ENCODE results near the gene MYOF.
"Not testable (repeated sequence)": the region's sequence is repeated elsewhere in the genome, so short reads cannot be mapped to it uniquely, and the experiment has no call there.

Gene MYOF

DNA sequence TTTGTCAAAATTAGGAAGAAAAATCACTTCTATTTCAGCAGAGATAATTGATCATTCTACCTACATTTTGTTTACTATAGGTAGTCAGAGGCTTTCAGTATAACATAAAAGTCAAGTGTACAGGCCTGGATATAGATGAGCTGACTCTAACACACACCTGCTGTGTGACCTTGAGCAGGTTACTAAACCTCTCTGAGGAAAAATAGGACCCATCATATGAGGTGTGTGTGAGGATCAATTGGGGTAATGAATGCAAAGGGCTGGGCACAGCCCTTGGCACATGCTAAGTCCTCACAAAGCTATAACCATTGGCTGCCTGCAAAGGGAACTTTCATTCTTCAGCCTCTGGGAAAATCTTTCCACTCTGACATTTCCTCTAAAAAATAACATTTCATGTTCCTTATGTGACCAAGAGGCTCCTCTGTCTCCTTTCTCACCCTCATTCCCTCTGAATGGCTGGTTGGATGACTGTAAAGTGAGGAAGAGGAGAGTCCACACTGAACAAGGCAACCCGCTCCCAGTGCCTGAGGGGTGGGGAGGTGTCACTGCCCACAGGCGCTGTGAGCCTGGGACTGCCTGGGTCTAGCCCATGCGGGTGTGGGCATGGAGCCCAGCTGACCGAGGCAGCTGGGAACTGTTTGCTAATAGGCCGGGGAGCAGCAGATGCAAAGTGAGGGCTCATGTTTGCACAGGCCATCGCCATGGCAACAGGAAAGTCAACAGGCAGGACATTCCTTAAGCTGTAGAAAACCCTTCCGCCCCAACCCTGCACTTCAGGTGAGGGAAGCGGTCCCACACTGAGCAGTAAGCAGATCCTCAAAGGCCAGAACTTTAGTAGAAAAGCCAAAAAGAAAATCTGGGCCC, 36.8 kb downstream of the MYOF start:
- peak; percentile 82 to 100 for DNase-seq (ENCODE audit: low read depth in 1 of 2, low spot score in 1 of 2)
- peak; percentile 53 for TF ChIP-seq JUND (IDR thresholded peaks at IDR 0.05; ENCODE audit: low read depth)
- in situ Hi-C loops (cut with HindIII; ENCODE audit: low pct_unique_long_range_greater_than_20kb, low sequenced_read_pairs): no loop called here

DNA sequence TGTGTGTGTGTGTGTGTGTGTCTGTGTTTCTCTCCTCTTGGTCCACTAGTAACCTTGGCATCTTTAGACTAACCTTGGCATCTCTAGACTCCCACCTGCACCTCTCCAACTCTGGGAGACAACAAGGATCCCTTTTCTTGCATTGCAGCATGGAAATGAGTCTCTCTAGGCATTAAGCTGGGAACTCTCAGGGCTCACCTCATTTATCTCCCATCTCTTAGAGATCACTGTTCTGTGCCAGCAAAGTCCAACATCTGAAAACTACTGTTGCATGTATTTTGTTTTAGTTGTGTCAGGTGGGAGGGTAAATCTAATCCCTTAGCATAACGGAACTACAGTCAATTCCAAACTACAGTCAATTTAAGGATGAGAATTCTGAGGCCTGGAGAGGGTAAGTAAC, 38.7 kb downstream of the MYOF start:
- no peak for DNase-seq (ENCODE audit: low read depth in 1 of 2, low spot score in 1 of 2)
- in situ Hi-C loops (cut with HindIII; ENCODE audit: low pct_unique_long_range_greater_than_20kb, low sequenced_read_pairs): no loop called here
- TF ChIP-seq JUND (IDR thresholded peaks at IDR 0.05; ENCODE audit: low read depth): no peak

DNA sequence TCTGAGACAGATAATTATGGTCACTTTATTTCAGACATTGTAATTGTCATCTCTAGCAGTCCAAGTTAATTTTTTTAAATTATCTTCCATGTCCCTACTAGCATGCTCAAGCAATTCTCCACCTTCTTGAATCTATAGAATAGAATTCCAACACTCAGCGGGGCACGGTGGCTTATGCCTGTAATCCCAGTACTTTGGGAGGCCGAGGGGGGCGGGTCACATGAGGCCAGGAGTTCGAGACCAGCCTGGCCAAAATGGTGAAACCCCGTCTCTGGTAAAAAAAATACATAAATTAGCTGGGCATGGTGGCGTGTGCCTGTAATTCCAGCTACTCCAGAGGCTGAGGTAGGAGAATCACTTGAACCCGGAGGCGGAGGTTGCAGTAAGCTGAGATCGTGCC, 39.4 kb downstream of the MYOF start:
- in situ Hi-C loops (cut with HindIII; ENCODE audit: low pct_unique_long_range_greater_than_20kb, low sequenced_read_pairs); DNase-seq (ENCODE audit: low read depth in 1 of 2, low spot score in 1 of 2): not testable (repeated sequence)

DNA sequence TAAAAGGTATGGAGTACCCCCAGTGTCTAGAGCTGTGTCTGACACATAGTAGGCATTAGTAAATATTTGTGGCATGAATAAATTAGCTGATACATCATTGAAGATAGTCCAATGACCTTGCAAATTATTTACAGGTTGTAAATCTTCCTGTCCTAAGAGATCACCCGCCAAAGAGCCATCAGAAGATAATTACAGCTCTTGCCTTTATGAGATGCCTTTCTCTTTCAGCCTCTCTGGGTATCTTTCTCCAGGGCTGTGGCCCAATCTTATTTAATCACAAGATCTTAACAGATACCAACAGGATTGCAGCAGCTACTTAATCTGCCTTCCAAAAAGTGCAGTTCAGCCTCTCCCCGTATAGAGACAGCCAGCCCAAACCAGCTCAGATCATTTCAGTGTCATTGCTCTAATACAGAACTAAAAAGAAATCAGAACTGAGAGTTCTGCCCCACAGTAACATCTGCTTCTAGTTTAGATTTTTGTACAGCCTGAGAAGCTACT, 41.5 kb downstream of the MYOF start:
- TF ChIP-seq JUND (IDR thresholded peaks at IDR 0.05; ENCODE audit: low read depth): no peak
- DNase-seq (ENCODE audit: low read depth in 1 of 2, low spot score in 1 of 2): no peak
- in situ Hi-C loops (cut with HindIII; ENCODE audit: low pct_unique_long_range_greater_than_20kb, low sequenced_read_pairs): no loop called here

DNA sequence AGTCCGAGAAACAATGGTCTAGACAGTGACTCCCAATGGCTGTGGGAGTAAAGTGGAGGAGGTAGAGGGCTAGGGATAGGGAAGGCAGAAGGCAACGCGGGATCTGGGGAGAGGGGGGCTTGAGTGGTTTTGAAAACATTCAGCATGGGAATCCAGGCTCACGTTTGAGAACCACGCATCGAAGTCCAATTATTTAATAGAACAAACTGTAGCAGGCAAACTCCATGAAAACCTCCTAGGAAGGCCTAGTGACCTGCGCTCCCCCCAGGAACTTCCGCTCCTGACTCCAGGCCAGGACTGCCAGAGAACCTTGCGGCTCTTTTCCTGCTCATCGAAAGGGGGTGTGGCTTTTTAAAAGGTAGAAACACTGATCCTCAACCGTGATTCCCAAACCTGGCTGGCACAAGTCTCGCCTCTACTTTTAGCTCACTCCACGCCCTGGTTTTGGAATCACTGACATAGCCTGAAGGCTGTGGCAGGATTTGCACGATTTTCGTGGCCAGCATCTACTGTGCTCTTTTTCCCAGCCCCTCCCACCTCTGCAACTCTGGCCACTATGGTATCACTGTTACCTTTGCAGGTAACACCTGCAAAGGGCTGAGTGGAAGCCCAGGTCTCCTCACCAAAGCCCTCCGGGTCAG, 43.4 kb downstream of the MYOF start:
- in situ Hi-C loops (cut with HindIII; ENCODE audit: low pct_unique_long_range_greater_than_20kb, low sequenced_read_pairs): no loop called here
- TF ChIP-seq JUND (IDR thresholded peaks at IDR 0.05; ENCODE audit: low read depth): peak; percentile 63
- DNase-seq (ENCODE audit: low read depth in 1 of 2, low spot score in 1 of 2): peak; percentile 63 to 99

DNA sequence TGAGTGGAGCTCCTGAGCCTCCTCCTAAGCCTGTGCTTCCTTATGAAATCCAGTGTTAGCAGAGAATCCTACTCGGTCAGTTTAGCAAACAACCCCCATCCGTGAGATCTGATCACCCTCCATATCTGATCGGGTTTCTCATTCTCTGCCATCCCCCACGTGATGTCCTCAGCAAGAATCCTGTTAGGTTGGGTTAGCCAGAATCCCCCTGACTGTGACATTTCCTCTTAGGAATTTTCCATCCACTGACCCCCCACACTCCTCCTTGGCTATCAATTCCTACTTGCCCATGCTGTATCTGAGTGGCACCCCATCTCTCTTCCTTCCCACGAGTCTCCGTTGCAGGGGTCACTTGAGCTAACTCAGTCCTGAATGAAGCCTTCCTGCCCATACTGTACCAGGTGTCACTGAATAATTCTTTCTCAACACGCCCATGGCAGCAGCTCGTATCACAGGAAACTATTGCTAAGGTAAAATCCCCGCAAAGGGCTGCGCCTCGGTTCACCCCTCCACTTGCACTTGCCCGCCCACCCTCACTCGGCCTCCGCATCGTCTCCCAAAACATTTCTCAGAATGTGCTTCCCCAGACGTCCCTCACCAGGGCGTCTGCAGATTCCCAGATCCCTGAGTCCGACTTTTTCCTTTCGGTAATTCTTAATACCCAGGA, 44.1 kb downstream of the MYOF start:
- TF ChIP-seq JUND (IDR thresholded peaks at IDR 0.05; ENCODE audit: low read depth): peak; percentile 71; the same call in 1 of the 2 replicates
- in situ Hi-C loops (cut with HindIII; ENCODE audit: low pct_unique_long_range_greater_than_20kb, low sequenced_read_pairs): no loop called here
- peak in 1 of 2 experiments; percentile 94 for DNase-seq (ENCODE audit: low read depth in 1 of 2, low spot score in 1 of 2)

DNA sequence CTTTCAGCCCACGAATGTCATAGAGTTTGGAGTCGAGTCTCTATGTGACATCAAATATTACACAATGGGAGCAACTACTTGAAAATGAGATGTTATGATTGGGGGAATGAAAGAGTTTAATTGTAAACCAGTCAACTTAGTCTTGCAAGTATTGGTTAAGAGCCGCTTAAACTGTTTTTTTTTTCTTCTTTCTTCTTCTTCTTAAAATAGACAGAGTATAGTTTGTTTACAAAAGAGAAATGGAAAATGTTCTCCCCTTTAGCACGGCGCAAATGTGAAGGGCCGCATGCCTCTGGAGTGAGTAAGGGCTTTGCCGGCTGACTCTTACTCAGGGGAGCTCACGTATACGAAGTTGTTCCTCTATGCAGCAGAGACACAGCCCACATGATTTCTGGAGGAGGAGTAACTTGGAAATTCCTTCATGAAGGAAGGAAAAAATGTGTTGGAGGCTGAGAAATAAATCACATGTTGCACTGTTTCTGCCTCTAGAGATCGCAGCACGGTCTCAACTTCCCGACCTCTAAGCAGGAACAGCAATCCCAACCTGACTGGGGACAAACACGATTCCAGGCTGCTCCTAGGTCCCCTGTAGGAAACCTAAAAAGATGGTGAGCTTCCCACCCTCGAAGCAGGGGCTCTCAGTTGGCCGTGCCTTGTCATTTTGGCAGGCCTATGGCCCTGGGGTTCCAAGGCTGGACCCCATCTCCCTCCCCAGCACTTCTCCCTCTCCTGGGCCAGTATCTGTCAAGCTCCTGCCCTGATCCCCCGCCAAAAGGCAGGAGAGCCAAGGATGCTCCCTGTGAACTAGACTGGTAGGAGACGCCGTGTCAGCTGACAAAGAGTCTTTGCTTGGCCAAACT, 44.8 kb downstream of the MYOF start:
- peak; percentile 73; the same call in 1 of the 2 replicates for TF ChIP-seq JUND (IDR thresholded peaks at IDR 0.05; ENCODE audit: low read depth)
- in situ Hi-C loops (cut with HindIII; ENCODE audit: low pct_unique_long_range_greater_than_20kb, low sequenced_read_pairs): no loop called here
- peak; percentile 47 to 93 for DNase-seq (ENCODE audit: low read depth in 1 of 2, low spot score in 1 of 2)

DNA sequence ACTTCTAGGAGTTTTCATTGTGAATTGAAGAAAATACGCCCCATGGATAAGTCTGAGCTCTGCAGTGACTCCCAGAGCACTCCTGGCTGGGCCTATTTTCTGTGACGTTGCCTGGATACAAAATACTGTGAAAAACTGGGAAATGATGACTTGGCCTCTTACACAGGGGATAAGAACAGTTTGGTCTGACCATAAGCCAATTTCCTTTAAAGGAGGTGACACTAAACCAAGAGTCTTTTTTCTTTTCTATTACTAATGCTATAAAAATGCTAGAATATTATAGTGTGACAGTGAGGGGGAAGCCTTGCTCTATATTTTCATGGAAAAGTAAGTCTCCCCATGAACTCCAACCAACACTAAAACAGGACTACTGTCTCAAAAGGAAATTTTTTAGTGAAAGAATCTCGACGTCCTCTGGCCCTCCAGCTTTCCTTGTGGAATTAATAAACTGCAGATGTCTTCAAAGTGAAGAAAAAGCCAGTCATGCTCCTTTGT, 45.5 kb downstream of the MYOF start:
- in situ Hi-C loops (cut with HindIII; ENCODE audit: low pct_unique_long_range_greater_than_20kb, low sequenced_read_pairs): no loop called here
- DNase-seq (ENCODE audit: low read depth in 1 of 2, low spot score in 1 of 2): no peak
- TF ChIP-seq JUND (IDR thresholded peaks at IDR 0.05; ENCODE audit: low read depth): no peak

DNA sequence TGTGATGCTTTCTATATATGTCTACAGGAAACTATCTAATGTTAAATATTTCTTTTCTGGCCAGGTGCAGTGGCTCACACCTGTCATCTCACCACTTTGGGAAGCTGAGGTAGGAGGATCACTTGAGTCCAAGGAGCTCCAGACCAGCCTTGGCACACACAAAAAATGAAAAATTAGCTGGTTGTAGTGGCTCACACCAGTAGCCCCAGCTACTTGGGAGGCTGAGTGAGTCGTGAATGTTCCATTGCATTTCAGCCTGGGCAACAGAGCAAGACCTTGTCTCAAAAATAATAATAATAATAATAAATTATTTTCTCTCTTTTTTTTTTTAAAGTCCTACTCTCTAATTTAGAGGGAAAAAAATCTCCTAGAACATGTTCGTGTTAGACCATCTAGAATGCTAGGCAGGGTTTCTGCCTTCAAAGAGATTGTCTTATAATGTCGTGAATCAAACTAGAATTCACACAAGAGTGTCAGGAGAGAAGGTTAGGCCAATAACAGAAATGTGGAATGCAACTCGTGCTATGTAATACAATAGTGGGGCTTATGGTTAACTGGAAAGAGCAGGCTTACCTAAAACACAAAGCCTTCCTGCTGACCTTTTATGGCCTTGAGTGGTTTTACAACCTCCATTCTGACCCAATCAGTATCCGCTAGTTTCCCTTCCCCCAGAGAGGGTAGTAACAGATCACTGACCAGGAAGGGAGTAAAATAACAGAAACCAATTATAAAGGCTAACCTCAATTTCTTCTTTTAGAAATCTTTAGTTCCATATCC, 46.3 kb downstream of the MYOF start:
- TF ChIP-seq JUND (IDR thresholded peaks at IDR 0.05; ENCODE audit: low read depth): no peak
- in situ Hi-C loops (cut with HindIII; ENCODE audit: low pct_unique_long_range_greater_than_20kb, low sequenced_read_pairs): no loop called here
- peak in 1 of 2 experiments; percentile 57 for DNase-seq (ENCODE audit: low read depth in 1 of 2, low spot score in 1 of 2)

DNA sequence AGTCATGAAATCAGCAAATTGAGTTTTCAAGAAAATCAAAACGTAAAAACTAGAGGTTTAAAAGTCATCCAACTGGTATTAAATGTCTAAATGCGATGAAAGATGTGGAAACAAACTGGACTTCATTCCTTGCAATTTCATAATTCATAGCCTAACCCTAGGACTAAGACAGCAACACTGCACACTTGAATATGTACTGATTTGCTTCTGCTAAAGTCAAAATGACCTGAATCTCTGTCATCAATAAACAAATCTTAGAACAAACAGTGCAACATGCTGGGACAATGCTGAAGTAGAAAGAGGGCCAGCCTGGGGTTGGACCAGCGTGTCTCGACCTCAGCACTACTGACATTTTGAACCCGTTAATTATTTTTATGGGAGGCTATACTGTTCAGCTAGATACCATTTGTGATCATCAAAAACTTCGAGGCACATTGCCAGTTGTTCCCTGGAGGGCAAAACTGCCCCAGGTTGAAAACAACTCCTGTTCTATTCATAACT, 47.1 kb downstream of the MYOF start:
- in situ Hi-C loops (cut with HindIII; ENCODE audit: low pct_unique_long_range_greater_than_20kb, low sequenced_read_pairs): no loop called here
- DNase-seq (ENCODE audit: low read depth in 1 of 2, low spot score in 1 of 2): peak; percentile 37 to 99
- peak; percentile 98 for TF ChIP-seq JUND (IDR thresholded peaks at IDR 0.05; ENCODE audit: low read depth)

DNA sequence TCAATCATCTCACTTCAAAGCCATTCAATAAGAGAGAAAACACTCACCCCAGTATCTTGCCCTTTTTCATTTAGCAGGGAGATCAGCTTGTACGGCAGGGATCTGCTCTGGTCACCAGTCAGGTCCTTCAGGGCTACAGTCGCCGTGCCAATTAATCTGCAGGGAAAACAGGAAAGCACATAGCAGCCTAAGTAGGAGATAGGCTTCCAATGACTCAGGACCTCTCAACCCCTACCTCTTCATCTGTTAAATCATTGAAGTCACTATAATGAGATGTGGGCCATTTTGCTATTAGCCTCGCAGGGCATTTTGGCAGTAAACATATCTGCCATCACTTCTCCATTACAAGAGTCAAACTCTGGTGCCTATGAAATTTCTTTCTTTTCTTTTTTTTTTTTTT, 50.8 kb downstream of the MYOF start:
- no peak for TF ChIP-seq JUND (IDR thresholded peaks at IDR 0.05; ENCODE audit: low read depth)
- in situ Hi-C loops (cut with HindIII; ENCODE audit: low pct_unique_long_range_greater_than_20kb, low sequenced_read_pairs): no loop called here
- DNase-seq (ENCODE audit: low read depth in 1 of 2, low spot score in 1 of 2): no peak
